ENCODE measurements around the gene ALDH7A1.

ALDH7A1 gene

DNA sequence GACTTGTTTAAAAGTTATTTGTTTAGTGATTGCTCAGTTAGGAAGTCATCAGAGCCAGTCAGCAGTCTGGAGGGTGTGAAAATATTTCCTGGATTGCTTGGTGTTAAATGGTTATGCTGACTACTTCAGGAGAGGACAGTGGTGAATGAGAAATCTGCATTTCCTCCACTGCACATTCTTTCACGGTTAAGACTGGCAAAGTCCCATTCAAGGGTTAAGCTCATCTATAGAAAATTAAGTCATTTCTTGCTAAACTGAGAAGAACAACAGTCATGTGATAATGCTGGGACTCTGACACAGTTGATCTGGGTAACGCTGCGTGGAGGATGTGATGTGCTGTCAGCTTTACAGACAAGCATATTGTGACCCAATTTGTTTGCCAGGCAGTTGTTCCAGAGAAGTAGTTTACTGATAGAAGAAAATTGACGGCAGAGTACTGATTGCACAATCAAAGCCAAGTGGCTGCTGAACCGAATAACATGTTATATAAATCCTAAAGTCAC lies 91.4 kb downstream of the ALDH7A1 start:
- Histone ChIP-seq H3K27me3 (ENCODE audit: control insufficient read depth, insufficient read depth, low read length) (no peaks in the 10 kb centered on the region), H3K9me3 (ENCODE audit: control insufficient read depth, low read length) (no peaks in the 10 kb centered on the region), H3K4me2 (ENCODE audit: low read length) (no peak overlapping the region), H3K9ac (no peak overlapping the region), H3K27ac (no peak overlapping the region), H3K79me2 (no peaks in the 10 kb centered on the region), H2AFZ (no peak overlapping the region), H3K4me3 (ENCODE audit: low read depth, low read length) (no peak overlapping the region), H3K4me1 (no peaks in the 10 kb centered on the region), H3K36me3 (ENCODE audit: control insufficient read depth, insufficient read depth, low read length) (no peaks in the 10 kb centered on the region)
- TF ChIP-seq, protein P1, sequence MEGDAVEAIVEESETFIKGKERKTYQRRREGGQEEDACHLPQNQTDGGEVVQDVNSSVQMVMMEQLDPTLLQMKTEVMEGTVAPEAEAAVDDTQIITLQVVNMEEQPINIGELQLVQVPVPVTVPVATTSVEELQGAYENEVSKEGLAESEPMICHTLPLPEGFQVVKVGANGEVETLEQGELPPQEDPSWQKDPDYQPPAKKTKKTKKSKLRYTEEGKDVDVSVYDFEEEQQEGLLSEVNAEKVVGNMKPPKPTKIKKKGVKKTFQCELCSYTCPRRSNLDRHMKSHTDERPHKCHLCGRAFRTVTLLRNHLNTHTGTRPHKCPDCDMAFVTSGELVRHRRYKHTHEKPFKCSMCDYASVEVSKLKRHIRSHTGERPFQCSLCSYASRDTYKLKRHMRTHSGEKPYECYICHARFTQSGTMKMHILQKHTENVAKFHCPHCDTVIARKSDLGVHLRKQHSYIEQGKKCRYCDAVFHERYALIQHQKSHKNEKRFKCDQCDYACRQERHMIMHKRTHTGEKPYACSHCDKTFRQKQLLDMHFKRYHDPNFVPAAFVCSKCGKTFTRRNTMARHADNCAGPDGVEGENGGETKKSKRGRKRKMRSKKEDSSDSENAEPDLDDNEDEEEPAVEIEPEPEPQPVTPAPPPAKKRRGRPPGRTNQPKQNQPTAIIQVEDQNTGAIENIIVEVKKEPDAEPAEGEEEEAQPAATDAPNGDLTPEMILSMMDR (IDR thresholded peaks at IDR 0.05): no peak

DNA sequence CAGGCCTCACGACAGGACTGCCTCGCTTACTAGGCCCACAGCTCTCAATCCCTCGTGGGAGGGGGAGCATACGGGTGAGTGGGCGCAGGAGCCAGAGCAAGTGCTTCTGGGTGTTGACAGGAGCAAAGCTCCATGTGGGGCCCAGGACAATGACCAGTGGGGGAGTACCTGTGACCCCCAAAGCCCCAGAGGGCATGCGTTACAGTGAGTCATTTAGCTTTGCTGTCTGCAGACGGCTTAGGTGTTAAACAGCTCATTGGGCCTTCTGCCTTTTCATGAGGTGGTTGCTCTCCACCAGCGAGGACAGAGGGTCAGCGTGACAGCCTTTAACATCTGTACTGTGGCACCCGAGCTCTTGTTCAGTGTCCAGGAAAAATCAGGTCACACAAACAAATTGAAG lies 93.6 kb downstream of the ALDH7A1 start:
- Histone ChIP-seq H3K36me3 (ENCODE audit: control insufficient read depth, insufficient read depth, low read length) (no peaks in the 10 kb centered on the region), H3K4me2 (ENCODE audit: low read length) (no peak overlapping the region), H3K27ac (no peak overlapping the region), H3K9ac (no peak overlapping the region), H2AFZ (no peak overlapping the region), H3K4me1 (no peaks in the 10 kb centered on the region), H3K4me3 (ENCODE audit: low read depth, low read length) (no peak overlapping the region), H3K27me3 (ENCODE audit: control insufficient read depth, insufficient read depth, low read length) (no peaks in the 10 kb centered on the region), H3K9me3 (ENCODE audit: control insufficient read depth, low read length) (no peaks in the 10 kb centered on the region), H3K79me2 (no peaks in the 10 kb centered on the region)
- TF ChIP-seq, protein P1 (IDR thresholded peaks at IDR 0.05): no peak

- TF ChIP-seq, protein P1 (IDR thresholded peaks at IDR 0.05): no peak
- no peak overlapping the region for H3K27ac ChIP-seq
- no peak overlapping the region for H3K4me3 ChIP-seq (ENCODE audit: low read depth, low read length)
- no peak overlapping the region for H3K4me2 ChIP-seq (ENCODE audit: low read length)
- no peaks in the 10 kb centered on the region for H3K9me3 ChIP-seq (ENCODE audit: control insufficient read depth, low read length)
- H3K9ac ChIP-seq: no peak overlapping the region
- no peak overlapping the region for H2AFZ ChIP-seq
- H3K79me2 ChIP-seq: no peaks in the 10 kb centered on the region
- no peaks in the 10 kb centered on the region for H3K4me1 ChIP-seq
- H3K27me3 ChIP-seq (ENCODE audit: control insufficient read depth, insufficient read depth, low read length): no peaks in the 10 kb centered on the region
- H3K36me3 ChIP-seq (ENCODE audit: control insufficient read depth, insufficient read depth, low read length): no peaks in the 10 kb centered on the region
Measured at GRCh38 chr5:126499853-126500342, 95.1 kb downstream of the ALDH7A1 start.

DNA sequence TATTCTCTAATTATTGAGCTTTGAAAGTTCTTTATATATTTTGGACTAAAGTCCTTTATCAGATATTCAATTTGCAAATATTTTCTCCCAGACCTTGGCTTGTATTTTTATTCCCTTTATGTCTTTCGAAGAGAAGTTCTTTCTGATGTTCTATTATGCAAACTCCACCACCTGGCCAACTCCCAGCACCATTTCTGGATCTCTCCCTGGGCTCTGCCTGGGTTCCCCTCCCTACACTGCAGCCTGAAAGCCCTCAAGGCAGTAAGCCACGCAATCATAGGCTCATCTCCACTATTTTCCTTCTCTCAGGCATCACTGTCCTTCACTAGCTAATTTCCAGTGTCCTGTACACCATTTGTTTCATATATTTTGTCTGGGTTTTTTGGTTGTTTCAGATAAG lies 95.7 kb downstream of the ALDH7A1 start:
- no peaks in the 10 kb centered on the region for H3K27me3 ChIP-seq (ENCODE audit: control insufficient read depth, insufficient read depth, low read length)
- no peak overlapping the region for H3K9ac ChIP-seq
- no peaks in the 10 kb centered on the region for H3K79me2 ChIP-seq
- H3K4me1 ChIP-seq: no peaks in the 10 kb centered on the region
- TF ChIP-seq, protein P1 (IDR thresholded peaks at IDR 0.05): no peak
- H3K4me2 ChIP-seq (ENCODE audit: low read length): no peak overlapping the region
- H3K36me3 ChIP-seq (ENCODE audit: control insufficient read depth, insufficient read depth, low read length): no peaks in the 10 kb centered on the region
- H3K4me3 ChIP-seq (ENCODE audit: low read depth, low read length): no peak overlapping the region
- H3K9me3 ChIP-seq (ENCODE audit: control insufficient read depth, low read length): no peaks in the 10 kb centered on the region
- H2AFZ ChIP-seq: no peak overlapping the region
- H3K27ac ChIP-seq: no peak overlapping the region

- H3K9me3 ChIP-seq (ENCODE audit: control insufficient read depth, low read length): no peaks in the 10 kb centered on the region
- H2AFZ ChIP-seq: no peak overlapping the region
- H3K27me3 ChIP-seq (ENCODE audit: control insufficient read depth, insufficient read depth, low read length): no peaks in the 10 kb centered on the region
- H3K4me1 ChIP-seq: no peaks in the 10 kb centered on the region
- TF ChIP-seq, protein P1 (IDR thresholded peaks at IDR 0.05): no peak
- H3K4me3 ChIP-seq (ENCODE audit: low read depth, low read length): no peak overlapping the region
- no peak overlapping the region for H3K27ac ChIP-seq
- H3K9ac ChIP-seq: no peak overlapping the region
- no peak overlapping the region for H3K4me2 ChIP-seq (ENCODE audit: low read length)
- no peaks in the 10 kb centered on the region for H3K36me3 ChIP-seq (ENCODE audit: control insufficient read depth, insufficient read depth, low read length)
- no peaks in the 10 kb centered on the region for H3K79me2 ChIP-seq
Measured at GRCh38 chr5:126497506-126497905, 97.5 kb downstream of the ALDH7A1 start.

Measured in parathyroid adenoma (tissue), 2 donors.